ENCODE results near the gene GRID2. TPM values are rescaled to one million over a fixed set of nuclear protein-coding genes. Genes with fewer than 3 reads are reported as not detected.
A peak's percentile ranks its signal among the peaks of the same experiment; 100 is the strongest.
"Not testable (repeated sequence)": the region's sequence is repeated elsewhere in the genome, so short reads cannot be mapped to it uniquely, and the experiment has no call there.

Gene GRID2
- total RNA-seq, 1 experiment from 2014 or later, result not detected

DNA sequence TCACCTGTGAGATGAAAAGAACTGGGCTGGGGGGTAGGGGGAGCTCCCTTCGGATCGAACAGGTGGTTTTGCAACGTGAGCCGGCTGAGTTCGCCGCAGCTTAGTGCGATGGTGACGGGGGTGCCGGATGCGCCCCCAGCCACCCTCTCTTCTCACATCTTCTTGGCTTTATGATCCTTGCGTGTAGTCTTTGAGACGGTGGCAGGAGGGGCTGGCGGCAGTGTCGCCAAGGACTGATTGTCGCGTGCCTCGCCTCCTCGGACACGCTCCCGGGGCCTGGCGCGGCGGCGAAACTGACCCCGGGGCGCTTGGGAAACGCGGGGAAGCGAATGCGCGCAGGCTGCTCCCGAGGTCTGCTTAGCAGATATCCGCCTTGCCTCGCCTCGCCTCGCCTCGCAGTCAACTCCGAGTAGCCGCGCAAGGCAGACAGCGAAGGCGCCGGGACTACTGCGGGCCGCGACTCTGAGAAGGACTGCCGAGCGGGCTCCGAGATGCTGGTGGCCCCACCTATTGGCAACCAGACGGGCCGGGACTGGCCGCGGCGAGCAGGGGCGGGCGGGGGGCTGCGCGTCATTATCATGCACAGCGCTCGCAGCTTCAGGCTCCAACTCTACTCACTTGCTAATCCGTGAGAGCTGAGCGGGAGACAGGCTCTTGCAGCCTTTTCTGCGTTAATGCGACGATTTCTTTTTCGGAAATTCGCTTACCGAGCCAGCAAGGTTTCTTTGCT lies 1.5 kb downstream of the GRID2 start:
- peak; percentile 40 for DNase-seq (ENCODE audit: low read depth)

DNA sequence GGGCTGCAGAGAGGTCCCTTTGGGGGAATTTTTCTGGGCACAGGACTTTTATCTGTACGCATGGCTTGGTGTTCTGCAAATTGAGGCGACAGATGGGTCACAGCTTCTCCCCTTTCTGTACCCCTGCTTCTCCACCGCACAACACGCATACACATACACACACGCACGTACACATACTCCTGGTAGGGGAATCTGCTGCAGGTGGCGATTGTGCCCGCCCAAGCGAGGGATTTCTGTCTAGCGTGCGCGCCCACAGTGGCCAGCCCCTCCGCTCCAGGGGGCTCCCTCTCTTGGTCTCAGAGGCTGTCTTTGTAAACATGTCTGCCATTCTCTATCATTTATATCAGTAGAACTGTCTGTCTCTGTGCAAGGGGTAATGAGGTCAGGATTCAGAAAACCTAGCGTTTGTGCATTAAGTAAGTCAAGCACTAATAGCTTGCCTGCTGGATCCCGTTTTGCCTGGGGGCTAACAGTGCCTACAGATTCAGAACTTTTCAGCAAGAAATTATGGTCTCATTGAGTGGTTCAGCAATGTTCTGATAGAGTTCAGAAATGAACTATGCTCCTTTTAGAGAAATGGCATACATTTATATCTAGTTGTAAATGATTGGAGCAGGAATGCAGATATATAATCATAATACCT lies 2.2 kb downstream of the GRID2 start:
- DNase-seq (ENCODE audit: low read depth), result no peak

DNA sequence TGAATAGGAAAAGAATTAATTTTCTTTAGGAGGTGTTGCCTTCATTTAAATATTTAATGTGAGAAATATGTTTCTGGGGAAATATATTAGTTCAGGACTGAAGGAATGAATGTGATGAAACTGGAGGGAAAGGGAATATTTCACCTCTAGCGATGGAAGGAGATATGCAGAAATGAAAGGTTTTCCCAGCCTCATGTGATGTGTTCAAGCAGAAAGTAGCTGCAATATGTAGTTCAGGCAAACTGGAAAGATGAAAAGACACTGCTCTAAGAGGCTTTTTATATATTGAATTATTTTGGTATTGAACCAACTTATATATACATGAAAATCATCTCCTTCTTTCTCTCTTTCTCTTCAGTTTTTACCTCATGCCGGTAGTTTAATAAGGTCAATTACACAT lies 3.4 kb downstream of the GRID2 start:
- DNase-seq (ENCODE audit: low read depth), result no peak

DNA sequence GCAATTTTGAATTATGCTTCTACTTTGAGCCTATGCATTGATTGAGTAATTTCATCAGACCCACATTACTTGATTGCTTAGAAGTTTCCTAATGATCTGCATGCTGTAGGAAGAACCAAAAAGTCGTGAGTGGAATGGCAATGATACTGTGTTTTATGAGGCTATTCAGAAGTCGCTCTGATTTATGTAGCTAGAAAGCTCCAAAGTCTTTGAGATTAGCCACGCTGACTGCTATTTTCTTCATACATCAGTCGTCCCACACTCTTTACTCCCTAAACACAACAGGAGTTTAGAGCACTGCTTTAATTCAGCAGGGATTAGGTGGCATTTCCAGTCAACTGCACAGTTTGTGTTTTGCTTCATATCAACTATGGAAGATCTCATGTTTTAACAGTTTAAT lies 4.1 kb downstream of the GRID2 start:
- DNase-seq (ENCODE audit: low read depth), result no peak

DNA sequence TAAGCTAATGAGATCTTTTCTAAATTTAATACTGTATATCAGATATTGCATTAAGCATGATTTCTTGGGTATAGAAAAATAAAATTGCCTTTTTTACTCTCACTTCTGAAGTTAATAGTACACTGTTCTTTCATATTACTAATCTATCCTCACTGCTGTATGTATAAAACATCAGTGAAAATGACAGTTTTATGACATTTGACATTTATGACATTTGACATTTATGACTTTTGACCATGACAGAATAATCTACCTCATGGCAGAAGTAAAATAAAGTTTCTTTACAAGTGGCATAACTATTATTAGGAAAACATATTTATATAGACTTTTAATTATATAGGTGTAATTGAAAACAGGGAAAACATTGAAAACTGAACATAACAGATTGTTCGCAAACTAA lies 13.3 kb downstream of the GRID2 start:
- DNase-seq (ENCODE audit: low read depth), result no peak

DNA sequence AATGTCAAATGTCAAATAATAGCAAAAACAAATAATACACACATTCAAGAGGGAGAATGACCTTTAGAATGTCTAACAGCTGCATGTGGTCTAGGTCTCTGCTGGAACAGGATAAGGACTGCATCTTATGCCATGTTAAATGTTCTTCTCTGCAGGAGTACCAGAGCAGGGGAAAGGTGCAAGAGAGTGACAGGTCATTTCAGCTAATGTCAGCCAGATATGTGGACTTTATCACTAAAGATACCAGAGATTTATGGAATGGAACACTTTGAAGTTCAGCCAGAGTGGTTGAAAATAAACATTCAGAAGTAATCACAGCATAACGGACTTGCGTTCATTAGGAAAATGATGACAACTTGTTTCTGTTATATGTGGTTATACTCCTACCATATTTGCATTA lies 24.3 kb downstream of the GRID2 start:
- no peak for DNase-seq (ENCODE audit: low read depth)

DNA sequence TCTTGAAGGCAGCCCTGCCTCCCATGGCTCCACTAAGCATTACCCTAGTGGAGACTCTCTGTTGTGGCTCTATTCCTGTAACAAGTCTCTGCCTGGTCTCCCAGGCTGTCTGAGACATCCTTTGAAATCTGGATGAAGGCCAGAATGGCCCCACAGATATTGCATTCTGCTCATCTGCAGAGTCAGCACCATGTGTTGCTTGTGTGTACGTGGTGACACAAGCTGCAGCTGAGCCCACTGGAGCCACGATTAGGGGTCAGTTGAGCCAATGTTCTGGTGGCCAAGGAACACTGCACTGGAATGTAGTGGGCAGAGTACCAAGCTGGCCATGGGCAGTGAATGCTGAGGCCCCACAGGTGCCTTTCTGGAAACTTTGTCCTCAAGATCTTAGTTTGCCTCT lies 29.2 kb downstream of the GRID2 start:
- no peak for DNase-seq (ENCODE audit: low read depth)

DNA sequence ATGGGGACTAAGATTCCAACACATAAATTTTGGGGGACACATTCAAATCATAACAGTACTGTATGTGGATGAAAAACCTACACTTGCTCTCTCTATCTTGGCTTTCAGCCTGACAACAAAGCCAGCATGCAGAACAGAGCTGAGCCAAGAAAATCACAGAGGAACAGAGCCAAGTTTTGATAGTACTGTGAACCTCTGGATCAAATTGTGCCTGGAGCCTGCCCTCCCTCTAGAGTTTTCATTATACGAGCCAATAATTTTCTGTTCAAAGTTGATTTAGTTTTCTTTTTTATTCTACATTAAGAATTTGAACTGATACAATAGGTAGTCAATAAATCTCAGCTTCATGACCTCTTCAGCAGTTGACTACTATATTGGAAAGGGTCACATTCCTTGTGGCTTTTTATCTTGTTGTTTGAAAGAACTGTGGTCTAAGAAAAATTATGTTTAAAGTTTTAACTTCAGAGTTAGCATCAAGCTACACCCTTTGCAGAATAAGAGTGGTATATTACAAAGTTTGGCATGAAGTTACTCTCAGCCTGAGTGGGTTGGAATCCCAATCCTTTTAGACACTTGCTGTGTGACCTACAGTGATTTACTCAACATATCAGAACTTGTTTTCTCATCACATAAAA lies 31.1 kb downstream of the GRID2 start:
- no peak for DNase-seq (ENCODE audit: low read depth)

DNA sequence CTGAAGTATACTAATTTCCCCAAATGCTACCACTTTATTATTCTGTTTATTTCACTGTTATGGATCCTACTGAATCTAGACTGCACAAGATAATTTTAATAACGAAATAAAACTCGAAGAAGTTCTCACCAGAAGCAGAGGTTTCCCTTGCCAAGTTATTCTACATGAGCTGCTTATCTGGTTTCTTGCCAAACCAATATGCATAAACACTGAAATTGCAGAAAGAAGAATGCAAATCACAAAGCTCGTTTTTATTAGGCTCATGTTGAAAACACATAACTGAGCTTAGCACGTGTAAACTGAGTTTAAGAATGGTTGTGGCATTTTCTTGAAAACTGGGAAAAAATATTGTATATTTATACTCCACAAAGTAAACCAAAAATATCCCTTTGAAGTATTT lies 35.9 kb downstream of the GRID2 start:
- no peak for DNase-seq (ENCODE audit: low read depth)

DNA sequence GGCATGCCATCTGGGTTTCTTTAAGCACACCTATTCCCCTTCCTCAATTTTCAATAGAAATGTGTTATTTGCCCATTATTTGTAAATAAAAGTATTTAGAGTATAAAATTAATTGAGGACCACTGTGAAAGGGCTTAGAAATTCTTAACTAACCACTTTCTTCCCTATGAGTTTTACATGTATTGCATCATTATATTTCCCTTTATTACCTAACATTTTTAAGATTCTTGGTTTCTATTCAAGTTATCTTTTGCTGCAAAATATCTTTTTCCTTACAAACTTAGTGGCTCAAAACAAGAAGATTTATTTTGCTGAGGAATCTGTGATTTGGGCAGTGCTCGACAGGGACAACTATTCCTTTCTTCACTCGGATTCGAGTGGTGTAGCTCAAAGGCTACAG lies 40.5 kb downstream of the GRID2 start:
- DNase-seq (ENCODE audit: low read depth), result no peak

DNA sequence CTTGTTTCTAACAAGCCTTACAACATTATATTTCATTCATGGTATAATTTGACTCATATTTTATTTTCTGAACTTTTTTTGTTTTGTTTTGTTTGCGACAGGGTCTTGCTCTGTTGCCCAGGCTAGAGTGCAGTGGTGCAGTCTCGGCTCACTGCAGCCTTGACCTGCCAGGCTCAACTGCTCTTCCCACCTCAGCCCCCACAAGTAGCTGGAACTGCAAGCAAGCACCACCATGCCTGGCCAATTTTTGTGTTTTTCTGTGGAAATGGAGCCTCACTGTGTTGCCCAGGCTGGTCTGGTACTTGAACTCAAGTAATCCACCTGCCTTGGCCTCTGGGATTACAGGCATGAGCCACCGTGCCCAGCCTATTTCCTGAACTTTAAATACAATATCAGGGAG lies 42.5 kb downstream of the GRID2 start:
- DNase-seq (ENCODE audit: low read depth), result no peak

DNA sequence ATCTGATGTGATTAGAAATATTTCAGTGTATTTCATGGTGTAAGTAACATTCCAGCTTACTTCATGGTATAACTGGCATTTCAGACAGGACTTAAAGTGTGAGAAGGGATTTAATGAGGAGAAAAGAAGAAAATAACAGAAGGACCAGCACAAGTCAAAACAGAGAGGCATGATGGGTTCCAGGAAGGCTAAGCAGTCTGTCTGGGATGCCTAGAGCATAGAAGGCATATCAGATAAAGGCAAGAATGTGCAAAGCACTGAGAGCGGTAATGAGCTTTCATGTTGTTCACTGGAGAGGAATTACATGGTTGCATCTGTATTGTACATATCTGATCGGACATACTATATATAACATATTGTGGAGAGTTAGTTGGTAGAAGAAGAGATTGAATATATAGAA lies 54.2 kb downstream of the GRID2 start:
- DNase-seq (ENCODE audit: low read depth), result no peak

DNA sequence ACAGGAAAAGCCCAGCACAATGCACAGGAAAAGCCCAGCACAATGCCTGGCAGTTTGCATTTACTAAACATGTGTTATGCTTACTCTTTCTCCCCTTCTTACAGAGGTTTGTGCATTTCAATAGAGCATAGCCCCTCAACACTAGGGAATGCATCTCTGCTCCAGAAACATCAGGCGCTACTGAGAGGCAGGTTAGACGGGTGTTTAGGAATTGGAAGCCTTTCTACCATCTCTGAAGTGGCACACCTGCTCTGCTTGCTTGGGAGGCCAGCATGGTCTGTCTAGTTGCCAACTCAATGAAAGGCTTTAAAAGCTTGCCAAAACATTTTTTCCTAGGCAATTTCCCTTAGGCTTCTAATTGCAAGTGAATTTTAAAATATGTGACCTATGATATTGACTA lies 55.7 kb downstream of the GRID2 start:
- no peak for DNase-seq (ENCODE audit: low read depth)

DNA sequence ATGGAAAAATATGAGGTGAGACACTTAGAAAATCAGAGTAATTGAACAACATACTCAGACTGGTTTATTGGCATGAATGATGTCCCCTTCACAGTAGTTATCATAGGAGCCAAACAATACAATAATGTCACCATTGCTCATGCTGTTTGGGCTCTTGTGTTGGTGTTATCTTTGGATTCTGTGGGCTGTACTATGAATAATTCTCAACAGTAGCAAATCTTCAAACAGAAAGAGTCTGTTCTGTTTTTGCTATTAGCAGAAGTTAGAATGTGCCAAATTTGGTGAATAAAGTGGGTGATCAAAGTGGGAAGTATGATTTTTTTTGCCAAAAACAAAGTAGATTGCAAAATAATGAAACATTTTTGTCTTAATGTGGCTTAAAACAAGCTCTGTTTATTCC lies 58.3 kb downstream of the GRID2 start:
- DNase-seq (ENCODE audit: low read depth), result no peak

DNA sequence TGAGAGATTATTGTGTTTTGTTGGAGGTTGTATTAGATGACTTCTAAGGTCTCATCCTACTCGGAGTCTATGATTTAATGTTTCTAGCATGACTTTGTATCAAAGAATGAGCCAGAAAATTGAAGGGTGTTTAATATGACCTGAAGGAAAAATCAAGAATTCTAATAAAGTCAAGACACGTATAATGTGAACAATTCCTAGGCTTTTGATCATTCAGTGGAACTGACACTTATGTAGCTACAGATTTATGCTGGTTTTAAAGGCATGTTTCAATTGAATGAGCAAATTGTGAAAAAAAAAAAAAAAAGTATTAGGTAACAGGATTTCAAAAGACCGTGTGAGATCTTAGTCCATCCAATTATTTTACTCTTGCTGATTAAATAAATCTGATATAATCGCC lies 64.9 kb downstream of the GRID2 start:
- no peak for DNase-seq (ENCODE audit: low read depth)

DNA sequence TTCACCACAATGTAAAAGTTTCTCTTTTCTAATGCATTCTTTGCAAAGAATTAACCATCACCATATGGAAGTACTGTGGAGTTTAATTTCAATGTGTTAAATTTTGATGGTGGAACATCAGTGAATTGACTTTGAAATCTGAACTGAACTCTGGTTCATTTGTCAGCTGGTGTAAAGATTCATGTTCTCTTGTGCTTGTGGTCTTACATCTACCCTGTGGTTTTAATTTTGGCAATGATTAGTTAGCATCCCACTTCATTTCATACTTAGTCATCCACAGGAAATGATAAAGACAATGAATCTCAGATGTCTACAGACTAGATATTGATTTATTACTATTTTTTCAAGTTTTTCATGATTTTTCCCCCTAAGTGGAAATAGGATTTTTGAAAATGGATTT lies 77.8 kb downstream of the GRID2 start:
- DNase-seq (ENCODE audit: low read depth), result no peak

DNA sequence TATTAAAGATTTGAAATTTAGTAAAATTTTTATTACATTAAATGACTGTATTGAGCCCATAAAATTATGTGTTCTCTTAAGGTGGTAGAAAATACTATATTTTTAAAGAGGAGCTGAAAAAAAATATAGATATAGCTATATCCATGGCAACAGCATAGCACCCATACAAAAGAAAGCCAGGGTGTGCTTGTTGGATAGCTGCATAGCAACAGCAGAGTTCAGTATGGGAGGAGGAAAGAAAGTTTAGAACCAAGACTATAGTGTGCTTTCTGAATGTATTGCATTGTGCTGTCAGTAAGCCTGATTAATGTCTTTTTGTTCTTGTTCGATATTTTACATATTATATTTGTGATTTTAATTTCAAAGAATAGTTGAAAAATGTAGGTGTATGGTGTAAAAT lies 78.4 kb downstream of the GRID2 start:
- no peak for DNase-seq (ENCODE audit: low read depth)

DNA sequence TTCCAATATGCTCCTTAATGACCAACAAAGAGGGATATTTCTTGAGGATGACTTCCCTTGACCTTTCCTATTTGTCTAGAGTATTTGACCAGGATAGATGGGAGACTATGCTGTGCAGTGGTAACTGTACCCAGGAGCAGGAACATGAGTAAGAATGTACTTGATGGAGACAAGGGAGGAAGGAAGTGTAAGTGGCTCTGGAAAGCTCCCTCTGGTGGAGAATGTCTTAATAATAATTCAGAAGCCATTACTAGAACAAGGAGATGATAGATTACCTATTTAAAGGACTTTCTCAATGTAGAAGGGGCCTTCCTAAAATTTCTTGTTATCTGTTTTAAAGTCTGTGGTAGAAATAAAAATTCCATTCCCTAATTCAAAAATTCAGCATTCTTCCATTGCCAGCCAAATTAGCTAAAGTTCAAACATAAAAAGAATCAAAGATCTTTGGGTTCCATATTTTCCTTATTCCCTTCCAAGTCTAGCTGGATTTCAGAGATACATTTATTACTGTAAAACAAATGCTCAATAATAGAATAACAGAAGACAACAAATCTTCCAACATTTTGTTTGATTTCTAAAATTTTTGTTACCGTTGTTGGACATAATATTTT lies 83.8 kb downstream of the GRID2 start:
- peak; percentile 22 for DNase-seq (ENCODE audit: low read depth)

DNA sequence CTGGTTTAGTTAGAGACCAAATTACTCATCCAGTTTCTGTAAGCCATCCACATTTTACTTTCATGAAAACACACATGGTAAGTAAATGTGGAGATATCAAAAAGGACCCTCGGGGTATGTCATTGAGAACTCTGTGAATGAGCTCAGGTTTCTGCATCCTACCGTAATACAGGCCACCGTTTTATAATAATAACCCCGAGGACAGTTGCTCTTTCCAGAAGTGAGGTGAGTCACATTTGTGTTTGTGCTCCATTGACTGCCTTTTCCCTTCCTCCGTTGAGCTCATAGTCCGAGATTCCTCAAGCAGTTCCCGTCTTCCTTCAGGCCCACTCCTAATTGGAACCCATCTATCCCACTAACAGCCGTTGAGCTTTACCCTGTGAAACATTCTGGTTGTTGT lies 95.3 kb downstream of the GRID2 start:
- DNase-seq (ENCODE audit: low read depth), result no peak

DNA sequence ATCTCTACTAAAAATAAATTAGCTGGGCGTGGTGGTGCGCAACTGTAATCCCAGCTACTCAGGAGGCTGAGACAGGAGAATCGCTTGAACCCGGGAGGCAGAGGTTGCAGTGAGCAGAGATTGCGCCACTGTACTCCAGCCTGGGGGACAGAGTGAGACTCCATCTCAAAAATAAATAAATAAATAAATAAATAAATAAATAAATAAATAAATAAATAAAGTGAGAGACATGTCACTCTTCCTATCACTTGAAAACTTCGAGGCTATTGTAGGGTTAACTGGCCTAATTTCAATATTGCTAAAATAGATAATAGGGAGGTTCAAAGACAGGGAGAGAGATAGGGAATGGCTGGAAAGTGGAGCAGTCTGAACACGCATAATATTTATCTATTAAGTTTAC lies 99.8 kb downstream of the GRID2 start:
- not testable (repeated sequence) for DNase-seq (ENCODE audit: low read depth)

DNA sequence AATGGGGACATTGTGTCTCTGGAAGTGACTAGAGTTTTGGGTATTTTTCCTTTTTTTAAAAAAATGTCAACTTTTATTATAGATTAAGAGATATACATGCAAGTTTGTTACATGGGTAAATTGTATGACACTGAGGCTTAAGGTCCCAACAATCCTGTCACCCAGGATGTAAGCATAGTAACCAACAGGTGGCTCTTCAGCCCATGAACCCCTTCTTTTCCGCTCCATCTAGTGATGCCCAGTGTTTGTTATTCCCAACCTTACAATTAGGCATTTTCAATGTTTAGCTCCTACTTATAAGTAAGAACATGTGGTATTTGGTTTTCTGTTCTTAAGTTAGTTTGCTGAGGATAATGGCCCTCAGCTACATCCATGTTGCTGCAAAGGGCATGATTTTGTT lies 102.7 kb downstream of the GRID2 start:
- DNase-seq (ENCODE audit: low read depth), result no peak

DNA sequence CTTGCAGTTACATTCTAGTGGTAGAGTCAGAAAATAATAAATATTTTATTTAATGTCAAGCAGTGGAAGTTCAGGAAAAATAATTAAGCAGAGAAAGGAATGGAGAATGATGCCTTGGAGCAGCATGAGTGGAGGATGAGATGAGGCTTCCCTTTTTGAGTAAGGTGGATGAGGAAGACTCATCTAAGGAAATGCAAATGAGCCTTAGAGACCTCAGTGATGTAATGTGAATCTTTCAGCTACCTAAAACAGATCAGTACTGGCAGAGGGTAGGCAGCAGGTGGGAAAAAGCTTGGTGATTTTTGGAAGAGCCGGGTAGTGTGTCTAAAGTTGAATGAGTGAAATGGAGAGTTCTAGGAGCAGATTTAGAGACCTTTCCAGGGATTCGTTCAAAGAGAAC lies 118.2 kb downstream of the GRID2 start:
- no peak for DNase-seq (ENCODE audit: low read depth)

DNA sequence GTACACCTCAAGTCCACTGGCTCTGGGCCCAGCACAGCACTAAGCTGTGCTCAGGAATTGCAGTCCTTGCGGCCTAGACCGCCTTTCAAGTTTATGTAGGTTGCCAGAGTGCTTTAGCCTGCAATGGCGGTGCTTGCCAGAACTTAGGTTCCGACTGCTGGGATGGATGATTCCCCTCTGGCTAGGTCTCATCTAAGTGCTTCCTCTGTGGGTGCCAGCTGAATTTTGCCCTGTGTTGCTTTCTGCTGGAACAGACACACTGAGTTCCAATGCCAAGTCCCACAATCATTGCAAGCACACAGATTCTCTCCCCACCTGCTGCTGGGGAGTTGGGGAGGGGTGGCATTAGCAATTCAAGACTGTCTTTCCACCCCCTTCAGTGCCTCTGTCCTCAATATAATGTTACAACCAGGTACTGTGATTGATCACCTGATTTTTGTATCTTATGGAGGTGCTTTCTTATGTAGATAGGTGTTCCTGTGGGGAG lies 129.5 kb downstream of the GRID2 start:
- no peak for DNase-seq (ENCODE audit: low read depth)

All from LHCN-M2 (cell line).